NB4 (cell line): Measurements from ENCODE around the gene KRR1.

Source experiments
- CTCF ChIP-seq: IDR thresholded peaks from one replicate; pipeline ENCODE4 v1.5.1; 2012; ENCODE audit warnings: low read depth, low read length
- MYC ChIP-seq: IDR thresholded peaks from 2 replicates; pipeline ENCODE4 v1.6.1; 2011; ENCODE audit warnings: low read depth, low read length

DNA sequence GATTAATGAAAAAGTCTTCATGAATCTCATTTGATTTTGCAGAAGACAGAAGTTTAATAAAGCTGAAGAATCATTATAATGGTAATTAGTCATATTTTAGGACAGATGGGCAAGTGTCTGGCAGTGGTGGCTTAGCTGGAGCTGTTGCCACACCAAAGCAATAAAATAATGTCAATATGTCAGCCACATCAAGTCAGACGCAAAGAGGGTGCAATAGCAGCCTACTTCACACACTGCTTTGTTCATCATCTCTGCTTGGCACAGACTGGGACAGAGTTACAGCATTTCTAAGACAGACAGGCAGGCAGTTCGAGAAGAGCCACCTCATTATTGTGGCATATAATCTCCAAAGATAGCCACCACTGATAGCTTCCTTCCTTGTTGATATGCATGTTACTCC, 16.9 kb upstream of the KRR1 start:
- TF ChIP-seq CTCF (no peak), MYC (no peak)
